ENCODE data around the gene SYT2.

- TF ChIP-seq MEF2A (IDR thresholded peaks at IDR 0.05; ENCODE audit: borderline replicate concordance, low read depth) (no peak), CTCF (IDR thresholded peaks at IDR 0.05) (no peak), TAF1 (IDR thresholded peaks at IDR 0.05; ENCODE audit: borderline replicate concordance, low read depth, low read length) (no peak)
Observed at GRCh38 chr1:202565890-202566602, 144.2 kb downstream of the SYT2 start.

Measured in SK-N-SH (cell line).